ENCODE results near the gene UNK. TPM values are rescaled to one million over a fixed set of nuclear protein-coding genes. Genes with fewer than 3 reads are reported as not detected.

Gene UNK
- total RNA-seq, 1 experiment from 2014 or later = 35.4 TPM

DNA sequence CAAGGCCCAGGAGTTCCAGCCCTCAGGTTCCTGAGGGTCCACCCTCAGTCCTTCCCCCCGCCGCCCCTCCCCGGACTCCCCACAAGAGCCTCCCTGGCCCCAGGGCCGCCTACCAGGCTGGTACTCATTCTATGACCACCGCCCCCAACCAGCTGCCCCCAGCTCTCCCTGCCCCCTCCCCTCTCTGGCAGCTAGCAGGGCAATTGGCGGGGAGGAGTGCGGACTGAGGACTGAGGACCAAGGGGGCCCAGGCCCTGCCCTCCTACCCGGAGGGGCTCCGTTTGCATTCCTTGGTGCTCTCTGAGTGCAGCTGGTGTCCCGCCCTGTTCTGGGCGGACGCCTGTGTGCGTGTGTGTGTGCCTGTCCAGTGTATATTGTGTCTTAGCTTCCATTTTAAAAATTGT, 40.5 kb downstream of the UNK start (continued):
- TF ChIP-seq, protein P1, sequence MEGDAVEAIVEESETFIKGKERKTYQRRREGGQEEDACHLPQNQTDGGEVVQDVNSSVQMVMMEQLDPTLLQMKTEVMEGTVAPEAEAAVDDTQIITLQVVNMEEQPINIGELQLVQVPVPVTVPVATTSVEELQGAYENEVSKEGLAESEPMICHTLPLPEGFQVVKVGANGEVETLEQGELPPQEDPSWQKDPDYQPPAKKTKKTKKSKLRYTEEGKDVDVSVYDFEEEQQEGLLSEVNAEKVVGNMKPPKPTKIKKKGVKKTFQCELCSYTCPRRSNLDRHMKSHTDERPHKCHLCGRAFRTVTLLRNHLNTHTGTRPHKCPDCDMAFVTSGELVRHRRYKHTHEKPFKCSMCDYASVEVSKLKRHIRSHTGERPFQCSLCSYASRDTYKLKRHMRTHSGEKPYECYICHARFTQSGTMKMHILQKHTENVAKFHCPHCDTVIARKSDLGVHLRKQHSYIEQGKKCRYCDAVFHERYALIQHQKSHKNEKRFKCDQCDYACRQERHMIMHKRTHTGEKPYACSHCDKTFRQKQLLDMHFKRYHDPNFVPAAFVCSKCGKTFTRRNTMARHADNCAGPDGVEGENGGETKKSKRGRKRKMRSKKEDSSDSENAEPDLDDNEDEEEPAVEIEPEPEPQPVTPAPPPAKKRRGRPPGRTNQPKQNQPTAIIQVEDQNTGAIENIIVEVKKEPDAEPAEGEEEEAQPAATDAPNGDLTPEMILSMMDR (IDR thresholded peaks at IDR 0.05) = no peak
- TF ChIP-seq TP53 (CRISPR knock-in tag; IDR thresholded peaks at IDR 0.05) = no peak

DNA sequence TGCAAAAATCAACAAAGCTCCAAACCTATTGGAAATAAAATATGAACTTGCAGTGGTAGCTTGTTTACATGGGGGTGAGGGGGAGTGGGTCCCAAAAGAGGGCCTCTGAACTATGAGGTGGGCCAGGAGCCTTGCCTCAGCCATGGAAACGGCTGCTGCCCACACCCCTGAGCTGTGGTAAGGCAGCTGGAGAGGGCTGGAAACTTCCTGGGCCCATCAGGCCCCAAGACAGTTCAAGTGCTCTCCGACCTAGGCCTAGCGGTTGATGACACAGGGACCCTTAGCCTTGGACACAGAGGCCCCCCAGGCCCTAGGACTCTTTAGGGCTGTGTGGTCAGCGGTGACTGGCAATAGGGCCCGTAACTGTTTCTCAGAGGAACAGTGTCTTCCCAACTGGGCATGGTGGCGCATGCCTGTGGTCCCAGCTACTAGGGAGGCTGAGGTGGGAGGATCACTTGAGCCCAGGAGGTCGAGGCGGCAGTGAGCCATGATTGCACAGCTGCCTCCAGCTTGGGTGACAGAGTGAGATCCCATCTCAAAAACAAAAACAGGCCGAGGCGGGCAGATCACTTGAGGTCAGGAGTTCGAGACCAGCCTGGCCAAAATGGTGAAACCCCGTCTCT, 41.3 kb downstream of the UNK start:
- CTCF ChIA-PET = interaction anchor here (0.7 to 5.5 kb wide), 16 partner anchors 10 to 356 kb away, joined by 3 to 180 read pairs (median 9); partner anchors contain the start of genes GALK1, TRIM47 and UNC13D
- TF ChIP-seq GTF2I (CRISPR knock-in tag; conservative IDR thresholded peaks at IDR 0.05) (no peak), FOXP4 (CRISPR knock-in tag; IDR thresholded peaks at IDR 0.05) (no peak), CDX4 (CRISPR knock-in tag; IDR thresholded peaks at IDR 0.05; ENCODE audit: borderline replicate concordance) (no peak), ELF4 (CRISPR knock-in tag; IDR thresholded peaks at IDR 0.05; ENCODE audit: low read depth) (no peak), NR2C2 (CRISPR knock-in tag; IDR thresholded peaks at IDR 0.05) (no peak), SP1 (CRISPR knock-in tag; conservative IDR thresholded peaks at IDR 0.05) (no peak), SMAD3 (CRISPR knock-in tag; IDR thresholded peaks at IDR 0.05; ENCODE audit: borderline replicate concordance) (no peak)
- TF ChIP-seq, protein P2, sequence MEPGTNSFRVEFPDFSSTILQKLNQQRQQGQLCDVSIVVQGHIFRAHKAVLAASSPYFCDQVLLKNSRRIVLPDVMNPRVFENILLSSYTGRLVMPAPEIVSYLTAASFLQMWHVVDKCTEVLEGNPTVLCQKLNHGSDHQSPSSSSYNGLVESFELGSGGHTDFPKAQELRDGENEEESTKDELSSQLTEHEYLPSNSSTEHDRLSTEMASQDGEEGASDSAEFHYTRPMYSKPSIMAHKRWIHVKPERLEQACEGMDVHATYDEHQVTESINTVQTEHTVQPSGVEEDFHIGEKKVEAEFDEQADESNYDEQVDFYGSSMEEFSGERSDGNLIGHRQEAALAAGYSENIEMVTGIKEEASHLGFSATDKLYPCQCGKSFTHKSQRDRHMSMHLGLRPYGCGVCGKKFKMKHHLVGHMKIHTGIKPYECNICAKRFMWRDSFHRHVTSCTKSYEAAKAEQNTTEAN (CRISPR knock-in tag; IDR thresholded peaks at IDR 0.05) = no peak
- TF ChIP-seq, protein P3, sequence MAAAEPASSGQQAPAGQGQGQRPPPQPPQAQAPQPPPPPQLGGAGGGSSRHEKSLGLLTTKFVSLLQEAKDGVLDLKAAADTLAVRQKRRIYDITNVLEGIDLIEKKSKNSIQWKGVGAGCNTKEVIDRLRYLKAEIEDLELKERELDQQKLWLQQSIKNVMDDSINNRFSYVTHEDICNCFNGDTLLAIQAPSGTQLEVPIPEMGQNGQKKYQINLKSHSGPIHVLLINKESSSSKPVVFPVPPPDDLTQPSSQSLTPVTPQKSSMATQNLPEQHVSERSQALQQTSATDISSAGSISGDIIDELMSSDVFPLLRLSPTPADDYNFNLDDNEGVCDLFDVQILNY (CRISPR knock-in tag; IDR thresholded peaks at IDR 0.05) = no peak
- TF ChIP-seq, protein P4, sequence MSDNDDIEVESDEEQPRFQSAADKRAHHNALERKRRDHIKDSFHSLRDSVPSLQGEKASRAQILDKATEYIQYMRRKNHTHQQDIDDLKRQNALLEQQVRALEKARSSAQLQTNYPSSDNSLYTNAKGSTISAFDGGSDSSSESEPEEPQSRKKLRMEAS (CRISPR knock-in tag; IDR thresholded peaks at IDR 0.05) = no peak
- Mint-ChIP-seq H3K4me1 (peaks cover 19% of the 10 kb centered on the region), H3K9me3 (no peaks in the 10 kb centered on the region), H3K27ac (no peak overlapping the region), H3K27me3 (ENCODE audit: low read depth) (no peaks in the 10 kb centered on the region), H3K36me3 (peaks cover 17% of the 10 kb centered on the region; the same call in 1 of the 2 replicates), H3K4me3 (no peak overlapping the region)
- no peak for ATAC-seq
- POLR2A ChIA-PET = interaction anchor here (0.6 kb wide), 1 partner anchor 19 kb away, joined by 3 read pairs; no protein-coding TSS in a partner anchor
- no peak for DNase-seq (ENCODE audit: low spot score)

DNA sequence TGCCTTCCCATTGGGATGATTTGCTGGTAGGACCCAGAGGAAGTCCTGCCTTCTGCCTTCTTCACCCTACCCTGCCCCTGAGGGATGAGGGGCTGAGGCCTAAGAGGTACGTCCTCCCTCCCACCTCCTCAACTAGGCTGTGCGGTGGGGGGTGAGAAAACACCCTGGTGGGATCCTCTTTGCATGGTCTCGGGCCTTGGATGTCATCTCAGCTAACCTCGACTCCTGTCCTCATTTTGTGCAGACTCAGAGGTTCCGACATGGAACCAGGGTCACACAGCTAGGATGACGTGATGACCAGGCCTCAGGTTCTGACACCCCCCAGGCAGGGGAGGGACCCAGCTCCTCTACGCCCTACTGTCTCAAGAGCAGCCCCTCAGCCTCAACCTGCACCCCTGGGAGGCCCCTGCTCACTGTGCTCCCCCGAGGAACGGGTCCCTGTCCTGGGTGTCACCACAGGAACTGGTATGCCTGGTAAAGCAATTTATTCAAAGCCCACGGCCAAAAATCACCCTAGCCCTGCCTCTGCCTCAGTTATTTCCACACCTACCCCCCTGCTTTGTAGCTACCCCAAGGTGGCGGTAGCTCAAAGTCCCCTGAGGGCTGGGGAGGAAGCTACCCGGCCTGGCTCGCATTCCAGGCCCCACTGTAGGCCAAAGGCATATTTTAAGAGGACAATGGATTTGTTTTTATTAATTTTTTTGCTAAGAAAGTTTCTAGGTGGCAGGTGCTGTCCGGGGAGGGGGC, 42.1 kb downstream of the UNK start:
- ATAC-seq = no peak
- H3K4me1 Mint-ChIP-seq = peaks cover 22% of the 10 kb centered on the region
- CTCF ChIA-PET = interaction anchor here (0.6 to 5.5 kb wide), 48 partner anchors 9 to 866 kb away, joined by 3 to 180 read pairs (median 4); partner anchors contain the start of genes GALK1, TRIM47, TRIM65 and UNC13D
- H3K9me3 Mint-ChIP-seq = no peaks in the 10 kb centered on the region
- POLR2A ChIA-PET = interaction anchor here (0.6 to 1.7 kb wide), 6 partner anchors 12 to 73 kb away, joined by 3 to 4 read pairs (median 4); partner anchors contain the start of genes UNC13D and UNK
- H3K27me3 Mint-ChIP-seq (ENCODE audit: low read depth) = no peaks in the 10 kb centered on the region
- H3K27ac Mint-ChIP-seq = peak overlapping the region; percentile 74; the same call in 1 of the 2 replicates
- H3K4me3 Mint-ChIP-seq = no peak overlapping the region
- no peak for DNase-seq (ENCODE audit: low spot score)
- peaks cover 10% of the 10 kb centered on the region; the same call in 1 of the 2 replicates for H3K36me3 Mint-ChIP-seq
- no peak for TF ChIP-seq E2F4 (CRISPR knock-in tag; IDR thresholded peaks at IDR 0.05; ENCODE audit: borderline replicate concordance, low read depth)
- no peak for TF ChIP-seq SMAD4 (CRISPR knock-in tag; IDR thresholded peaks at IDR 0.05)
- TF ChIP-seq, protein P4 (CRISPR knock-in tag; IDR thresholded peaks at IDR 0.05) = no peak
- no peak for TF ChIP-seq FOXK1 (CRISPR knock-in tag; IDR thresholded peaks at IDR 0.05)

All from WTC11 (cell line).